Fibroblast of peridontal ligament (primary cell): ENCODE measurements around the gene CDKAL1.
"Not testable (repeated sequence)": the region's sequence is repeated elsewhere in the genome, so short reads cannot be mapped to it uniquely, and the experiment has no call there.

Source experiments
- DNase-seq: peaks from one replicate; pipeline ENCODE4 v3.0.0-alpha.2; 2010; ENCODE audit errors: extremely low read depth

CDKAL1 gene

DNA sequence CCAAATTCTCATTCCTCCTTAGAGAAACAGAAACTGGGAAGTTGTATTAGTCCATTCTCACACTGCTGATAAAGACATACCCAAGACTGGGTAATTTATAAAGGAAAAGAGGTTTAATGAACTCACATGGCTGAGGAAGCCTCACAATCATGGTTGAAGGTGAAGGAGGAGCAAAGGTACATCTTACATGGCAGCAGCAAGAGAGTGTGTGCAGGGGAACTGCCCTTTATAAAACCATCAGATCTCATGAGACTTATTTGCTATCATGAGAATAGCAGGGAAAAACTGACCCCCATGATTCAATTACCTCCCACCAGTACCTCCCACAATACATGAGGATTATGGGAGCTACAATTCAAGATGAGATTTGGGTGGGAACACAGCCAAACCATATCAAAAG lies 720.2 kb downstream of the CDKAL1 start:
- DNase-seq = not testable (repeated sequence)

DNA sequence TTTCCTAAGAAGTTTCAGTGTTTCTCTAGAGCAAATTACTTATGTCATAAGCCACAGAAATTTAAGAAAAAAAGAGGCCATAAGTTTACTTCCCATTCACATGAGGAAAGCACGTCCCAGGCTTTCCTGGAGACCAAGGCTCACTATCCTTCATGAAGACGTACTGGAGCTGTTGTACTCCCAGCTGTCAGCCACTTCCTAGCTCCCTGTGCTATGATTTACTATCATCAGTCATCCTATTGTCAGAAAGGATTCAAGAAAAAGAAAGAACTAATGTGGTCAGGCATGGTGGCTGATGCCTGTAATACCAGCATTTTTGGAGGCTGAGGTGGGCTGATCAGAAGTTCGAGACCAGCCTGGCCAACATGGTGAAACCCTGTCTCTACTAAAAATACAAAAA lies 721.9 kb downstream of the CDKAL1 start:
- DNase-seq = no peak

DNA sequence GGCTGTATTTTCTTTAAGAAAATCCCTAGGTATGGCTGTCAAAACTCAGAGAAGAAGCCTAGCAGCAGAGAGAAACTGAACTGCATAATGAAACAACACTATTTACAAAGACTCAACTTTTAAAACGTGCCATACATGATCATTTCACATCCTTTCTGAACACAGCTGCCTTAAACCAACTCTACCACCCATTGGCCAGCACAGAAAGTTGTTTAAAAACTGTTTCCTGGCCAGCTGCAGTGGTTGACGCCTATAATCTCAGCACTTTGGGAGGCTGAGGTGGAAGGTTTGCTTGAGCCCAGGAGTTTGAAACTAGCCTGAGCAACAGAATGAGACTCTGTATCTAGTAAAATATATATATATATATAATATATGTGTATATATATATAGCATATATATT lies 722.9 kb downstream of the CDKAL1 start:
- DNase-seq = no peak

DNA sequence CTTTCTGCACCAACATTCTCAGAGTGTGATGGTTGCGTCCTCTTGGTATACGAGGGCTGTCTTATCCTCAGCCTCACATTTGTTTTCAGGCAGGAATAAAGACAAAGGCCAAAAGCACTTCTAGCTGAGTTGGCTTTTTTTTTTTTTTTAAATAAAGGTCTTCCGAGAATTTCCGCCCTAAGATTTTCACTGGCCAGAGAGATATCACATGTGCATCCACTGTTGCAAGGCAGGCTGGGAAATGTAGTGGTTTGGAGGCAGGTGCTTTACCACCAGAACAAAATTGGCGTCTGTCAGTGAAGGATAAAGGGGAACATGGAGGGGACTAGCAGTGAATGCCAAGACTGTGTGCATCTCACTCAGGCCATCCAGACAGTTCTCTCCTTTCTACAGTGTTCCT lies 724.4 kb downstream of the CDKAL1 start:
- no peak for DNase-seq

DNA sequence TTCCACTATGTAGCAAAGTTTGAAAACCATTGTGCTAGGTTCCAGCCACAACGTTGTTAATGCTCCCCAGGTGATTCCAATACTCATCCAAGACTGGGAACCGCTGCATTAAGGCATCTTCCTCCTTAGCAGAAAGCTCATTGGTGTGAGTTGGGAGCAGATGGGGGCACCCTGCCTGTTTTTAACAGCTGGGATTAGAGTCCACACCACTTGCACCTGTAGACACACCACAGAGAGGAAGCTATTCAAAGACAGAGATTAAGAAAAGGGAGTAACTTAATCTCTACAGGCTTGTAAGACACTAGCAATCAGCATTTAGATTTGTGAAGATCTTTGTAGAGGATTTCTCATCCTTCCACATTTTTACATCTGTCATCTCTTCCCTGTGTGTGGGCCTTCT lies 725.4 kb downstream of the CDKAL1 start:
- no peak for DNase-seq

DNA sequence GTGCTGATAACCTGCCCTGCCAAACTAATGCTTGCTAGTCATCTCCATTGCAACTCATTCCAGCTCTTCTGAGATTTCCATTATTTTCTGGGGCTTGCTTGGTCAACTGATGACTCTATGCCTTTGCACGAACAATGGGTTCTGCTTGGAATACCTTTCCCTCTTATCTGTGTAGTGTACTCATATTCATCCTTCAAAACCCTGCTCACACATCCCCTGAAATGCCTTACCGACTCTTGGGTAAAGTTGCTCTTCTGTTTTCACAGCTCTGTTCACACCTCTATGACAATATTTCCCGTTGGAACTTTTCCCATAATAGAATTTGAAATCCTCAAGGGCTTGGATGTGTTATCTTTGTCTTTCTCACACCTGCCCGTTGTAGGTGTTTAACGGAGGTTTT lies 728.2 kb downstream of the CDKAL1 start:
- DNase-seq = no peak

DNA sequence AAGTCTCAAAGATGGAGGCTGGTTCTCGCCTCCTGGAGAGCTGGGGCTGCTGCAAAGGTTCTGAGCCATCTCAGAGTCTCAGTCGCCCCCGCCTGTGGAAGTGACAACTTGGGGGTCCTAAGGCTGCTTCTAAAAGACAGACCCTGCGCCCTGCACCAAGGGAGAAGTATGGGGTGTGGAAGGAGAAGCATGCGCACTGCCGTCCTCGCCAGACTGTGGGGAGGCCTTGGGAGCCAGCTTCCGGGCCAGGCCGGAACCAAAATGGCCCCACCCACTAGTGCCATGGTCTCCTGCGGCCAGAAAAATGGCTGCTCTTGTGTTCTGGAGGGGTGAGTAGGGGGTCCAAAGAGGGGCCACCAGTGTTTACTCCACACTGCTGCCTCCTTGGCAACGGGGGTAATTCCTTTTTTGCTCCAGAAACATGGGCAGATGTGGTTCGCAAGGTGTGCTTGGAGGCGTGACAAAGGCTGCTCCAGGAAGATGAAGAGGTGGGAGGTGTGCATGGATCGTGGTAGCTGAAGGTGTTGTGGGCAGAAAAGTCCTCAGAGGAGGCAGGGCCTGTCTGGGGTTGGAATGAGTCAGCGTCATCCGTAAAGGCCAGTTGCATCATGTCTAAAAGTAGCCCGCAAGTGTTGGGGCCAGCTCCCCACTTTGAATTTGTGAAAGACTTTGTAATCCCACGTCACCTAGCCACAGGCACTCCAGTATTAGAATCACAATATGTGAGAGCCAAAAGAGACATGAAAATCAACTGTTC lies 729.5 kb downstream of the CDKAL1 start:
- peak; percentile 90 for DNase-seq

DNA sequence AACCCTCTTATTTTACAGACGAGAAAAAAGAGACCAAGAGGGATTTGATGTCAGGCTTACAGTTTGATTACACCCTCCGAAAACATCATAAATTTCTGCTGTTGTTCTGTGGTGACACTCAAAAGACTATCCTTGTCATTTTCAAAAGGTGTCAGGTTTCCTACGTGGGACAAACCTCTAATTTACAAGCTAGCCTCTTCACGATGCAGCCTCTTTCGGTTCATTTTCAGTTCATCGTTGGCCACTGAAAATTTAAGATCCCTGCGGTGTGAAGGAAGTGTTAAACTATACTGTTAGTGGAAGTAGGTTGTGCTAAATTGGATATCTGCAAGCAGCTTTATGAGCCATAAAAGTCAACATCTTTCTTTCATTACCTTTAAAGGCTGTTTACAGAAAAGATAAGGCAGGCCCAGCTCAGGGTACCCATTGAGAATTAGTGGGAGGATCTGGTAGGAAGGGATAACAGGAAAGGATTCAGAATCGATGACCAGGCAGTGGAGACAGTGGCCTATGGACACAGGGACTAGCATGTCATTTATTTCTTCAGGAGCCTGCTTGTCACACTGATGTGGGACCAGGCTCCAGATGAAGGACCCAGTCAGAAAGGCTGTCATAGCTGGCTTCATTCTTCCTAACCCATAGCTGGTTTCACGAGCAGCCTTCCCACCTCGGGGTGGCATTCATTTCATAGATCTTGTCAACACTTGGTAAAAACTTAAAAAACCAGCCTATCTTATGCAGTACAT lies 730.2 kb downstream of the CDKAL1 start:
- no peak for DNase-seq

DNA sequence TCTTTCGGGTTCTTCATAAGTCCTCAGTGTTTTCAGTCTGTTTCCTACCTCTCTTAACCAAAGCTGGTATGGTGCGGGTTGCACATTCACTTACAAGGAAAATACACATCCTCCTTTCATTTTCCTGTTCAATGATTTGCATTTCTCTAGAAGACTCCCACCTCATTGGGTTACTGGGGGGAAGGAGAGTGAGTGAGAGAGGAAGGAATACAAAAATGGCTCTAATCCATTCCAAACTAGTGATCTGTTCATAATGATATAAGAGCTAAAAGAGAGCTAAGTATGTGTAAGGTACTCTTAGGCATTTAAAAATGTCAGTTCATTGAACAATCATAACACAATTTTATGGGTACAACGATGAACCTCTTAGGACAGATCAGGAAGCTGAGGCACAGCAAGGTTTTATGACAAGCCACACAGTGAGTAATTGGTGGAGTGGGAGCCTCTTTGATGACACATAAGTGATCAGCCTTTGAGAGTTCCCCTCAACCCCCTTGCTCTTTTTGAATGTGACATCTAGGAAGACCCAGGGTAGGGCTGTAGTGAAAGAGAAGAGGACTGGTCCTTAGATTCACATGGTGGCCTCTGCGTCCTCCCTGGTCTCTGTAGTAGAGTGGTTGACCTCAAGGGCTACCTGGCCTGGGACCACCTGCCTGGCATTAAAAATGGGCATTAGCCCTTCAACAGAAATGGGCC lies 730.9 kb downstream of the CDKAL1 start:
- no peak for DNase-seq

DNA sequence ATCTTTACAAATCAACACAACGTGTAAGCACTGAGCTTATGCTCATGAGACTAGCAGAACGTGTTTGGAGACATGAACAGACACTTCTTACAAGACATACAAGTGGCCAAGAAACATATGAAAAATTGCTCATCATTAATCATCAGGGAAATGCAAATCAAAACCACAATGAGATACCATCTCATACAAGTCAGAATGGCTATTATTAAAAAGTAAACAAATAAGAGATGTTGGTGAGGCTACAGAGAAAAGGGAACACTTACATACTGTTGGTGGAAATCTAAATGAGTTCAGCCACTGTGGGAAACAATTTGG lies 731.4 kb downstream of the CDKAL1 start:
- no peak for DNase-seq

DNA sequence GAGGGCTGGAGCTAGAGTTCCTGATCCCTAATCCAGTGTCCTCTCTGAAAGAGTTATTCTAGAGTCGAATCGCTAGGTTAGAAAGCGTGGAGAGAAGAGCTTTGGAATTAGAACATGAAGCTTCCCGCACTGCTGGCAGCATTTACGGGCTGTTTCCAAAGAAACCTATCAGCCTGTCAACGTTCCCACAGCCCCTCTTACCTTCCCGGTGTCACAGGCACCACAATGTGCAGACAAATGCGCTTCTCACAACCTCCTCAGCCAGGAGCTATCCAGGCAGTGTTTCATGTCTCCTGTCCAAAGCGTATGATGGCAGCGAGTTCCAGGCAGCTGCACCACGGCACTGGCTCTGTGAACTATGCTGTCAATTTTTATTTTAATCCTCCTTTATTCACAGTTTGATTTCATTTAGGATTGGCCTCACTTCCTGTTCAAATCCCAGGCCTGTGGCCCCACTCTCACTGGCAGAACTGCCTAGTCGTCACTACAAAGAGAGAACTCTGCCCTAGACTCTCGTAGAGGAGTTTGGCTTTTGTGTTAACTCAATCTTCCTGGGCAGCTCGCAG lies 736.5 kb downstream of the CDKAL1 start:
- no peak for DNase-seq

DNA sequence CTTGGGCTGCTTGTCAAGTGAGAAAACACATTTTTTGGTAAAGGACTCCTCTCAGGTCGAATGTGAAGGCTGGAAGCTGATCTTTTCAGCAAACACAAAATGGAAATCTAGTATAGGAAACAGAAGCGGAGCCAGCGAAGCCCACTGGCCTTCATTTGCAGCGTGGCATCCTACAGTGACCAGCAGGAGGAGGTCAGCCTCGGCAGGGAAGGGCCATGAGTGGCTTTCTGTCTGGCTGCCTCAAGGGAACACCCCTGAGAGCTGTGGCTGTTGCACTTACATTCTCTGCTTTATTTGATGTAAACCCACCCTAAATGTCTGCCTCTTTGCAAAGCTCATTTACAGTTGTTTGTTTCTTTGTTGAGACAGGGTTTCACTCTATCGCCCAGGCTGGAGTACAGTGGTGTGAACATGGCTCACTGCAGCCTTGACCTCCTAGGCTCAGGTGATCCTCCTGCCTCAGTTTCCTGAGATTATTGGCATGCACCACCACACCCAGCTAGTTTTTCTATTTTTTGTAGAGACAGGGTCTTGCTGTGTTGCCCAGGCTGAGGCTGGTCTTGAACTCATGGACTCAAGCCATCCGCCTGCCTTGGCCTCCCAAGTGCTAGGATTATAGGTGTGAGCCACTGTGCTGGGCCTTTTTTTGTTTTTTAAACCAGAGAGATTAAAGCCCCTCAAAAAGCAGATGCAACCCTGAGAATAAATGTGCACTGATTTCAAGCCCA lies 737.3 kb downstream of the CDKAL1 start:
- DNase-seq = no peak

DNA sequence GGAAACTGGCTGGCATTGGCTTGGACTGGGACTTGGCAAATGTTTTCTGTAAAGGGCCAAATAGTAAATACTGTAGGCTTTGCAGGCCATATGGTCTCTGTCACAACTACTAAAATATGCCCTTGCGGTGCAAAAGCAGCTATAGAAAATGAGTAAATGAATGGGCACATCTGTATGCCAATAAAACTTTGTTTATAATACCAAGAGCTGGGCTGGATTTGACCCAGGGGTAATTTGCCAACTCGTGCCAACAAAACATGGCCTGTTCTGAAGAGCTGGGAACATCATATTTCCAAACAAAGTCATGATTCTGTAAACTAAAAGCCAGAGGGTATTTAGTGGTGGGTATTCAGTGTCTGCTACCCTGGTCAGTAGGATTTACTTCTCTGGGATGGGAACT lies 739.2 kb downstream of the CDKAL1 start:
- no peak for DNase-seq

DNA sequence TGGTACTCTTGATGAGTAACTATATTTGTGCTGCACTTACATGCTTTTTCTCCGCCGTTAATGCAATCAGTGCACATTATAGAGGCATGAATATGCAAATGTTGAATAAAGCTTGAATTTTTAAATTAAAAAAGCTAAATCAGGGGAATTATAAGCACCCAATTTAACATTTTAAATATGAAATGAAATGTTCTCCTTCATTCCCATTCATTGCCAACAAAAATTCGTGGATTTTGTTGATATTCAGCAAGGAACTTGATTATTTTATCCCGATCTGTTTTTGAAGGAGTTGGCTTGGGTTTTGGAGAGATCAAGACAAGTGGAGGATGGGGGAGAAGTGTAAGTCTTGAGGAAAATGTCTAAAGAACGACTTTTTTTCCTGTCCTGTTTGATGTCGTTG lies 740.6 kb downstream of the CDKAL1 start:
- DNase-seq = no peak

DNA sequence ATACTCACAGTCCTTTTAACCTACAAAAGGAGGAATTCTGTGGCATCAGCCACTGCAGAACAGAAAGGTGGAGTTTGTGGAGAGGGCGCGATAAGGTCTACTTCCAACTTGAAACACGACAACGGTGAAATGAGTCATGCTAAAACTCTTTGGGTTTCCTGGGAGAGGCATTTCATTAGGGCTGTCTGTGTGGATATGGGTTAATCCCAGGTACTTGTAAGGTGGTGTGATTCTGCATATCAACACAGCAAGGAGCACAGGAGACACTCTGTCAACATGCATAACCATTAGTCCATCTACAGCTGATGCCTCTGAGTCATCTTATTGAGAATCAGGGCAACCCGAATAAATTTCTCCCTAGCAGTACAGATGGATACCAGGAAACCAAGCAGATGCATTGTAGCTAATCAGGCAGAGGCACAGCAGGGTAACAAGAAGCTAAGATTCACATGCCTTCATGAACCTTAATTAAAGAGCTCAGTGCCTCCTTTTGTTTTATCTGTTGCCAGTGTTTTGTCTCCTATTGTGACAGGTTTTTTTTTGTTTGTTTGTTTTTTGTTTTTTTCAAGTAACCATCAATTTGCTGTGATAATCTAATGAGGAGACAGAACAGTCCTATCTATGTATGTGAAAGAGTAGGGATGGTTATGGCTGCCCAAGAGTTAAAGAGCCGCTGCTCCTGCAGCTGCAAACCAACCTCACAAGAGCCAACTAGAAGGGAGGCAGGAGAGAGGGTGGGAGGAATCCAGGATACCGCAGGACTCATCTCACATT lies 743.5 kb downstream of the CDKAL1 start:
- no peak for DNase-seq

DNA sequence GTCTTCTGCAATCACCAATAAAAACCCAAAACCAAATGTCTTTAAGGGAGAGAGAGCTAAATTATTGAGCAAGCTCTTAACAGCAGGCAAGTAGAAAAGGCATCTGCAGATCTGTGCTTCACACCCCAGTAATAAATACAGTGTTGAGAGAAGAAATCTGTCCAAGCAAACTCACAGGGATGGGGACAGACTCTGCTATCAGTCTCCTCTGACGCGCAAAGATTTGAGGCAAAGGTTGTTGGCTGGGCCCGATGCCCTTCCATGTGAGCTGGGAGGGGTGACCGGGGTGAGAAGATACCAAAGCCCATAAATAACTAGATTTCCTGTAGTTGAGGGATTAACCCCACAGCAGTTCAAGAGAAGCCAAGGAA lies 744.1 kb downstream of the CDKAL1 start:
- DNase-seq = no peak

DNA sequence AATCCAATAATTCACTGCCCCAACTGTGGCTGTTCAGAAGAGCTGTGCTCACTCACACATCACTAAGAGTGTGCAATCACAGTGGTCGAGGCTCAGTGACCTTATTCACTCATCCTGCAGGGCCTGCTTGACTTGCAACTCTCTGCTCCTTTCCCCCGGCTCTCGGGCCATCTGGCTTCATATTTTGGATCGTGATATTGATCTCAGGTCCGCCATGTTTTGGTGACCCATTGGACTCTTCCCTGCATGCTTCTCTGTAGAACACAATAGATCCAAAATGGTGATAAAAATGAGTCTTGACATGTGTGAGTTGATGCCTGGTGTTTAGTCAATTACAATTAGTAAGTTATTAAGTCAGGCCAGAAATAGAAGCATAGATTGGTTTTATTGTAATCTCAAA lies 745.4 kb downstream of the CDKAL1 start:
- no peak for DNase-seq

DNA sequence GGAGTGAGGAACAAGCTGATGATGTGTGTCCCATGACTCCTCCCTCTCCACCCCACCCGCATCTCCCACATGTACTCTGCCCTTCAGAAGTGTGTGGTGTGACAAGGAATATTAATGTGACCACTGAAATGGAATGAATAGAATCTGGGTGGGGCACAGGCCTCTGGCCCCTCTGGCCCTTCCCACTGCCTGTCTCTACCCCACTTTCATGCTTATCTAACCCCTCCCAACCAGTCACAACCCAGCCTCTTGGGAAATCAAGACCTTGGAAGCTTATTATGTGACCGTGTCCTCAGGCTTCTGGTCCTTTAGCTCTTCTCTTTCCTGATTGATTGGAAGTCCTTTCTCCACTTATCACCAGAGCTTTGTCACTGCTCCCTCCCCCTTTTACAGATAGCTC lies 747.1 kb downstream of the CDKAL1 start:
- no peak for DNase-seq
